ENCODE results near the gene AIM2.
"Not testable (repeated sequence)": the region's sequence is repeated elsewhere in the genome, so short reads cannot be mapped to it uniquely, and the experiment has no call there.

AIM2 gene

GRCh38 chr1:159076438-159077119, at the start of gene AIM2:
AIM2 (minus strand) TSS chr1:159076766; CDS start chr1:159073499, 3,267 bp downstream.
- FAIRE-seq (no peak), DNase-seq (ENCODE audit: insufficient read length, low spot score) (peak; percentile 48)

GRCh38 chr1:159123587-159123986, 47.0 kb upstream of the AIM2 start:
- DNase-seq (ENCODE audit: insufficient read length, low spot score): no peak
- no peak for FAIRE-seq

GRCh38 chr1:159122005-159122621, 45.5 kb upstream of the AIM2 start:
- FAIRE-seq: peak; percentile 39
- DNase-seq (ENCODE audit: insufficient read length, low spot score): peak; percentile 3

GRCh38 chr1:159121526-159121925, 45.0 kb upstream of the AIM2 start:
- DNase-seq (ENCODE audit: insufficient read length, low spot score) (no peak), FAIRE-seq (peak; percentile 14)

- DNase-seq (ENCODE audit: insufficient read length, low spot score) (no peak), FAIRE-seq (no peak)
Observed at GRCh38 chr1:159120317-159120716, 43.8 kb upstream of the AIM2 start.

GRCh38 chr1:159113596-159114433, 37.2 kb upstream of the AIM2 start:
- DNase-seq (ENCODE audit: insufficient read length, low spot score): no peak
- FAIRE-seq: no peak

- not testable (repeated sequence) for DNase-seq (ENCODE audit: insufficient read length, low spot score); FAIRE-seq
Observed at GRCh38 chr1:159103021-159103420, 26.5 kb upstream of the AIM2 start.

- DNase-seq (ENCODE audit: insufficient read length, low spot score): no peak
Observed at GRCh38 chr1:159100589-159100988, 24.0 kb upstream of the AIM2 start.

GRCh38 chr1:159098596-159098995, 22.0 kb upstream of the AIM2 start:
- no peak for DNase-seq (ENCODE audit: insufficient read length, low spot score)
- FAIRE-seq: no peak

More at GRCh38 chr1:159100589-159100988, 24.0 kb upstream of the AIM2 start:
- FAIRE-seq: no peak

GRCh38 chr1:159092036-159092760, 15.6 kb upstream of the AIM2 start:
- FAIRE-seq: no peak
- no peak for DNase-seq (ENCODE audit: insufficient read length, low spot score)

GRCh38 chr1:159091607-159092031, 15.1 kb upstream of the AIM2 start:
- FAIRE-seq (no peak), DNase-seq (ENCODE audit: insufficient read length, low spot score) (no peak)

GRCh38 chr1:159091180-159091560, 14.6 kb upstream of the AIM2 start:
- FAIRE-seq: no peak
- no peak for DNase-seq (ENCODE audit: insufficient read length, low spot score)

- no peak for DNase-seq (ENCODE audit: insufficient read length, low spot score)
- peak; percentile 55 for FAIRE-seq
Observed at GRCh38 chr1:159090286-159091179, 14.0 kb upstream of the AIM2 start.

- DNase-seq (ENCODE audit: insufficient read length, low spot score) (no peak), FAIRE-seq (peak; percentile 86)
Observed at GRCh38 chr1:159089184-159089791, 12.7 kb upstream of the AIM2 start.

GRCh38 chr1:159088546-159089183, 12.1 kb upstream of the AIM2 start:
- FAIRE-seq (no peak), DNase-seq (ENCODE audit: insufficient read length, low spot score) (no peak)

GRCh38 chr1:159088050-159088449, 11.5 kb upstream of the AIM2 start:
- FAIRE-seq (no peak), DNase-seq (ENCODE audit: insufficient read length, low spot score) (no peak)

- no peak for FAIRE-seq
- no peak for DNase-seq (ENCODE audit: insufficient read length, low spot score)
Observed at GRCh38 chr1:159084867-159085266, 8.3 kb upstream of the AIM2 start.

GRCh38 chr1:159084152-159084551, 7.6 kb upstream of the AIM2 start:
- FAIRE-seq (no peak), DNase-seq (ENCODE audit: insufficient read length, low spot score) (no peak)

- DNase-seq (ENCODE audit: insufficient read length, low spot score): no peak
- FAIRE-seq: peak; percentile 53
Observed at GRCh38 chr1:159083013-159083412, 6.4 kb upstream of the AIM2 start.

Measured in GM19239 (cell line).